Gastroesophageal sphincter (tissue), 3 donors: Measurements from ENCODE around the gene DENR.

Experiments used
- CTCF ChIP-seq, 4 experiments: fragments of 200-600 bp in 2 of 4; fragments of 450-650 bp in 2 of 4; sonication (generic) in 1 of 4; IDR thresholded peaks; one replicate each; pipeline ENCODE4 v1.5.1; 2017 to 2019; ENCODE audit warnings: antibody characterized with exemption in 4 of 4, mild to moderate bottlenecking in 2 of 4, moderate library complexity in 2 of 4
- EP300 ChIP-seq: sonication (generic); formaldehyde crosslinking; IDR thresholded peaks from one replicate; pipeline ENCODE4 v1.6.1; 2017; ENCODE audit warnings: antibody characterized with exemption, mild to moderate bottlenecking

- TF ChIP-seq CTCF (IDR thresholded peaks at IDR 0.05): no peak
- no peak for TF ChIP-seq EP300
Observed at GRCh38 chr12:122811777-122812176, 59.2 kb downstream of the DENR start.
